Measurements from ENCODE around the gene BOC. TPM values are rescaled to one million over a fixed set of nuclear protein-coding genes. Genes with fewer than 3 reads are reported as not detected.

Gene BOC
- total RNA-seq, 1 experiment from 2014 or later, result 3.5 TPM

DNA sequence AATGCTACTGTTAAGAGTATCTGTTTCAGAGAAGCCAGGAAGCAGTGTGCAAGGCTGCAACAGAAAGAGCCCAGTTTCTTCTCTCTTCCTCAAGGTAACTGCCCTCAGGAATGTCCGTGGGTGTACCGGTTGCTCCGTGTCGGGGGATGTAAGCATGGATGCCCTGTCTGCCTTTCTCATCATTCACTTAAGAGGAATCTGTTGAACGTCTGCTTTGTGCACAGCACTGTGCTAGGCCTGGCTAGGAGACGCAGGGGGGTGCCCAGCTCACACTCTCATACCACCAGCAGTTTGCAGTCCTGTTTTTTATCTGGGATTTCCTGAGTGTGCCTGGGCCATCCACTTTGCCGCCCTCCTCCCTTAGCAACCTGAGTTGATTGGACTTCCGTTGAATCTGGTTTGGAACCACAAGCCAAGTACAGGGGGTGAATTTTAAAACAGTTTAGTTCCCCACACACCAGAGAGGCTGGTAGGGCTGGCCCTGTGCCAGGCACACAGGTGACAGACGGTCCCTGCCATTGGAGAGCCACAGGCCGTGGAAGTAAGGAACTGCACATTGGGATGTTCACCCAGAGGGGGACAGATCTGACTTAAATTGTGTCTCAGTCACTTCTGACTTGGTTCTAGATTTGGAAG is 11.2 kb downstream of the BOC start:
- Histone ChIP-seq H3K27ac (ENCODE audit: insufficient read length, low read depth, low read length) (no peak overlapping the region), H4K5ac (ENCODE audit: insufficient read length, low read depth, low read length) (no peak overlapping the region), H3K9ac (ENCODE audit: extremely low read depth, insufficient read length, low read length) (no peak overlapping the region), H3K4ac (ENCODE audit: low read depth, low read length) (no peak overlapping the region), H2BK15ac (ENCODE audit: low read depth, low read length) (no peak overlapping the region), H3K9me3 (ENCODE audit: control insufficient read depth, low read depth, low read length) (no peaks in the 10 kb centered on the region), H4K91ac (ENCODE audit: insufficient read length, low read depth, low read length) (no peak overlapping the region), H3K79me2 (ENCODE audit: insufficient read depth, low read length) (no peaks in the 10 kb centered on the region), H3K27me3 (ENCODE audit: insufficient read depth, low read length) (no peaks in the 10 kb centered on the region), H3K23me2 (ENCODE audit: insufficient read length, low read depth, low read length, poor library complexity, severe bottlenecking) (no peaks in the 10 kb centered on the region), H3K56ac (ENCODE audit: insufficient read length, low read depth, low read length) (no peak overlapping the region), H3K14ac (ENCODE audit: insufficient read depth, low read length) (no peak overlapping the region; the same call in 1 of the 2 replicates), H3K23ac (ENCODE audit: insufficient read length, low read depth, low read length) (no peak overlapping the region), H4K20me1 (ENCODE audit: control insufficient read depth, insufficient read depth, insufficient read length) (no peaks in the 10 kb centered on the region), H3K18ac (ENCODE audit: insufficient read length, low read depth, low read length) (no peak overlapping the region), H3K4me2 (ENCODE audit: insufficient read depth, insufficient read length, low read length) (no peak overlapping the region), H2AK5ac (ENCODE audit: insufficient read length, low read length) (no peak overlapping the region), H3K79me1 (ENCODE audit: insufficient read depth, low read depth, low read length, poor library complexity, severe bottlenecking) (no peaks in the 10 kb centered on the region), H3K4me1 (ENCODE audit: insufficient read depth, low read length) (peaks cover 3% of the 10 kb centered on the region; the same call in 1 of the 2 replicates), H4K8ac (replicated peaks; ENCODE audit: insufficient read length, low read depth, low read length) (no peak overlapping the region), H2BK120ac (ENCODE audit: low read depth, low read length, poor library complexity, severe bottlenecking) (no peak overlapping the region), H2BK20ac (ENCODE audit: low read depth, low read length, poor library complexity, severe bottlenecking) (no peak overlapping the region), H2AFZ (ENCODE audit: low read length) (no peak overlapping the region), H2BK12ac (ENCODE audit: insufficient read length, low read depth, low read length) (no peak overlapping the region), H2BK5ac (ENCODE audit: insufficient read length, low read length) (no peak overlapping the region), H3T11ph (ENCODE audit: low read length) (no peak overlapping the region)
- no peak for TF ChIP-seq CTCF (conservative IDR thresholded peaks at IDR 0.05)
- WGBS (ENCODE audit: extremely low coverage, insufficient read length, low lambda C conversion rate), result no CpG with 5 or more reads among the region's 10 CpGs
- Mint-ChIP-seq H3K4me3 (no peak overlapping the region), H3K4me1 (peaks cover 34 to 38% of the 10 kb centered on the region in 2 experiments), H3K36me3 (ENCODE audit: insufficient read depth in 1 of 3, low read depth in 3 of 3) (peaks cover 0 to 17% (median 5%) of the 10 kb centered on the region in 3 experiments; a peak in 2 of 7 replicates), H3K9me3 (no peaks in the 10 kb centered on the region), H3K27ac (peak overlapping the region in 1 of 3 experiments; percentile 59; a peak in 1 of 7 replicates), H3K27me3 (ENCODE audit: low read depth) (no peaks in the 10 kb centered on the region; the same call in none of the 2 replicates)
- DNase-seq, result no peak
